Measurements from ENCODE around the gene BROX.

The BROX gene

DNA sequence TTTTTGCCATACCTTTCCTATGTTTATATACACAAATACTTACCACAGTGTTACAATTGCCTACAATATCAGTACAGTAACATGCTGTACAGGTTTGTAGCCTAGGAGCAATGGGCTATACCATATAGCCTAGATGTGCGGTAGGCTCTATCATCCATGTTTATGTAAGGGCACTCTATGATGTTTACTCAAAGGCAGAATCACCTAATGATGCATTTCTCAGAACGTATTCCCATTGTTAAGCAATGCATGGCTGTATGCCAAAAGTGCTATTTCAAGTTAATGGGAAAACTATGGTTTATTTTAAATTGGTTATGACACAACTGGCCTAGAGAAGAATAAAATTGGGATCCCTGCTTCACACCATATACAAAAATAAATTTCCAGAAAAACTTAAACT, 65.6 kb downstream of the BROX start:
- peak; percentile 41 for DNase-seq

DNA sequence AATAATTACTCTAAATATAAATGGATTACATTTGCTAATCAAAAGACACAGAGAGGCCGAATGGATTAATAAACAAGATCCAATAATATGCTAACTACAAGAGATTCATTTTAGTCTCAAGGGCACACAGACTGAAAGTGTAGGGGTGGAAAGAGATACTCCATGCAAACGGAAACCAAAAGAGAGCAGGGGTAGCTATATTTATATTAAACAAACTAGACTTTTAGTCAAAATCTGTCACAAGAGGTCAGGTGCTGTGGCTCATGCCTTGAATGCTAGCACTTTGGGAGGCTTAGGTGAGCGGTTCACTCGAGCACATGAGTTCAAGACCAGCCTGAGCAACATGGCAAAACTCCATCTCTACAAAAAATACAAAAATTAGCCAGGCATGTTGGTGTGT, 68.9 kb downstream of the BROX start:
- DNase-seq, result no peak

DNA sequence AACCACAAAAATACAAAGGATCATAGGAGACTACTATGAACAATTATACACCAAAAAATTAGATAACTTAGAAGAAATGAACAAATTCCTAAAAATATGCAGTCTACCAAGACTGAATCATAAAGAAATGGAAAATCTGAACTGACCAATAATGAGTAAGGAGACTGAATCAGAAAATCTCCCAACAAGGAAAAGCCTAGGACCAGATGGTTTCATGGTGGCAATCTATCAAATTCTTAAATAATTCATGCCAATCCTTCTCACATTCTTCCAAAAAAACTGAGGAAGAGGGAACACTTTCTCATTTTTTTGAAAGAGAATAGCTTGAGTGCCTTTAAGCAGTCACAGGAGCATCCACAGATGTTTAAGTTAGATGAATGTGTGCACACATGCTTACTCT, 70.7 kb downstream of the BROX start:
- DNase-seq, result no peak

DNA sequence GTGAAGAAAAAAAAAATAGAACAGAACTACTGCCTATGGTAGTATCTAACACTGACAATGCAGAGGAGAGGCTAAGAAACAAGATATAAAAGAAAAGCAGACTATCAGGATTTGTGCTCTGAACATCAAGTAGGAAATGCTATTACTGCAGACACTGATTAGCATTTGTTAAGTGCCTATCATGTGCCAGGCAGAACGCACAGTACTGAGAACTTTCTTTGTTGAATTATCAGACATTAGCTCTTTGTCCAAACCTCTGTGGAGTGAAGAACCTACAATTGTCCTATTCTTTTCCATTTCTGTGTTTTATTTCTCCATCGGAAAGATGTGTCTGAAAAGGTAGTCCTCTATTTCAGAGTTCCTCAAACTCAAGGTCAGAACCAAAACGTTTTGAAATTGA, 72.0 kb downstream of the BROX start:
- no peak for DNase-seq

All from NCI-H1092 treated with DMSO at 0.1 percent for 48 hours (cell line).